HG03175 (cell line): ENCODE results near the gene EEA1.
"Not testable (repeated sequence)": the region's sequence is repeated elsewhere in the genome, so short reads cannot be mapped to it uniquely, and the experiment has no call there.

Experiments used
- ATAC-seq: cut with Tn5 transposase; IDR thresholded peaks from one replicate; pipeline ENCODE4 v1.9.1; 2021; ENCODE audit warnings: mild to moderate bottlenecking, moderate library complexity; ENCODE audit not compliant: unreplicated experiment

The EEA1 gene

DNA sequence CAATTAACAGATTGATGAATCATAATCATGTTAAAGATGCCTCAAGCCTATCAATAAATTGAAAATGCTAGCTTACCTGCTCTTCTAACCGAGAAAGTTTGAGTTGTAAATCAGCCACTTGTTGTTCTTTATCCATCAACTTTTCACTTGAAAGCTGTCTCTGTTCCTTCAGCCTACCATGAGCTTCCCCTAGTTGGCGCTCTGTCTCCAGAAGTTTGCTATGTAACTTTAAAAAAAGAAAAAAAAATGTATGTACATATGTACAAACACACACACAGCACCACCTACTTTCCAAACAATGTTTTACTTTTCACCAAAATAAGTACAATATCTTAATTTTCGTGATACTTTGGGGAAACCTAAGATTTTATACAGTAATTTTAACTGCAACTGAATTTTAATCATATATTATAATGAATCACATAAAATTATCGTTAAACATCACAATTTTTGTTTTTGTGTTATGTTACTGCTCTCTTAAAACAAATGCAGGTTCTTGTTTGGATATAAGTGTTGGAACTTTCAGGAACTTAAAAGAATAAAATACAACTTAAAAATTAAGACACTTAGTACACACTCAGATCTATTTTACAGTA is 101.2 kb downstream of the EEA1 start:
- no peak for ATAC-seq

DNA sequence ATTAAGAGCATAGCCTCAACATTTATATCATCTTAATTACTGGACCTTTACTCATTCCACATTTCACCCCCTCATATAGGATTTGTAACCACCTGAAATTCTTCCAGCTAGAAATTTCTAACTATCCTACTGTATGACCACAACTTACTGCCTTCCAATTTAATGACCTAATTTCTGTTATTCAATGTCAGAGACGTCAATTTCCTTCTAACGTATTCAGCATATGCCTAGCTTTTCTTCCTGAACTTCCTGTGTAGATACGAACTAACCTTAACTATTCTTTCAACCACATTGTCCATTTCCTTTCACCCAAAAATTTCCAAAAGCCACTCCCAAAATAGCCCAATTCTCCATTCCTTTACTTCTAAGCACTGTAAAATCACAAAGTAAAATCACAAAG is 108.0 kb downstream of the EEA1 start:
- ATAC-seq = no peak

DNA sequence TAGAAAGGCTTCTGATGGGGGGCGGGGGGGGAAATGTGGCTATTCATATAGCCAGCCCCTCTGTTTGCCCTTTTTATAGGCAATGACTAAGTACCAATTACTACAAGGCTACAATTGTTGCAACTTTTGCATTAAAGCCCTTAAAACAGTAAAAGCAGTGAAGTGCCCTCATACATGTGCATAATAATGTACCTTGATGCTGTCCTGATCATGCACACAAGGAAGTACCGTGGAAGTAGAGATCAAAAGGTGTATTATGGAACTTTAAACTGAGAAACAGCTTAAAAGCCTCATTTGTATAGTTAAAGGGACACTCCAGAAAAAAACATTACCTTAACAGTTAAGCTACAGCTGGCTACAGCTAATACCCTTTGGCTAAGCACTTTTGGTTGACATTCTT is 114.5 kb downstream of the EEA1 start:
- no peak for ATAC-seq

DNA sequence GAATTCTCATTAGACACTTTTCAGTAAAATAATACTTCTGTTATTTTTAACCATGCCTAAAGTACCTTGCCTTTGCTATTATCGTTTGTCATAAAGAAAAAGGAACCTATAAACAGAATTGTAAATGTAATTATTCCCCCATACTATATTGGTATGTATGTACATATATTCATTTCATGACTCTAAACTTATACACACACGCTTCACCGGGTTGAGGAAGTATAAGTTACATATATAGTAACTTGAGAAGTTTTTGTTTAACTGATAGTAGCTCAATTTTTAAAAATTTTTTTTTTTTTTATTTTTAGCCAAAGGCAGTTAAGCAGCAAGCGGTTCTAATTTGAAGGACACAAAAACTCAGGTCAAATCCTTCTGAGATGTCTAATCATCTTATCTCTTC is 118.7 kb downstream of the EEA1 start:
- peak; percentile 82 for ATAC-seq

DNA sequence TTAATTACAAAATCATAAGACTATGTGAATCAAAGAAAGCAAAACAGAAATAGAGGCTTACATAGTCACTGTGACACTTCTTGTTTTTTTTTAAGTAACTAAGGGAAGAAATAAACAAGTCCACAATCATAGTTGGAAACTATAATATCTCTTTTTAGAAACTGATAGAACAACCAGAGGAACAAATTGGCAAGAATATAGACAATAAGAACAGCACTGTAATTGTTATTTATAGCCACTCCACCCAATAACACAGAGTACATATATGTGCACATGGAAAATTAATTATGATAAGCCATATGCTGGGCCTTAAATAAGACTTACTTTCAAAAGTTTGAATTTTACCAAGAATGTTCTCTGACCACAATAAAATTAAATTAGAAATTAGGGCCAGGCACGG is 125.2 kb downstream of the EEA1 start:
- no peak for ATAC-seq

DNA sequence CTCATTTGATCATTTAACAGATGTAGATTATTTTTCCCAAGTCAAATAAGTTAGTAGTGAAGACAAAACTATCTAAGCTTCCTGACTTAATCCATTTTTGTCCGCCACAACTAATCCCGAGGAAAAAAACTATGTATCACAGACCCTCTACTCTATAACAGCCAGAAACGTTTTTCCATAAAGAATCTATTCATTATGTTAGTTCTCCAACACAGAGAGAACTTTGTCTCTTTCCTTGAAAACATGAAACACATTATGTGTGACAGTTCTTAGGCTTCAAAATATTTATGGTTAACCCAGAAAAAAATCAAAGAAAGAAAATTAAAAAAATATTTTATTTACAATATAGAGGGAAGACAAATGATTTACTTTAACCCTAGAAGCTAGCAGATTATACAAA is 126.2 kb downstream of the EEA1 start:
- no peak for ATAC-seq

DNA sequence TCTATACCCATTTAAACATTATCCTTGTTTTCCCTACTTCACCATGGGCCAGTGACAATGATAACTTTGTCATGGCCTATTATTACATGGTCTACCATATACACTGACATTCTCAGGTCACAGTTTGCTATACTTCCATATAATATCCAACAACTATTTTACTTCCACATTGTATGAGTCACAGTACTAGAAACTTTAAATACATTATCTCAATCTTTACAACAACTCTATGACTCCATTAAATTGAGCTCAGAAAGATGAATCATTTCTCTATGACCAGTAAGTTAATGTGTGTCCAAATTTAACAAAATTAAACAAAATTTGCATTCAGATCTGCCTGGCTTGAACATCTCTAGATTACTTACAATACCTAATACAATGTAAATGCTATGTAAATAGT is 132.4 kb downstream of the EEA1 start:
- no peak for ATAC-seq

DNA sequence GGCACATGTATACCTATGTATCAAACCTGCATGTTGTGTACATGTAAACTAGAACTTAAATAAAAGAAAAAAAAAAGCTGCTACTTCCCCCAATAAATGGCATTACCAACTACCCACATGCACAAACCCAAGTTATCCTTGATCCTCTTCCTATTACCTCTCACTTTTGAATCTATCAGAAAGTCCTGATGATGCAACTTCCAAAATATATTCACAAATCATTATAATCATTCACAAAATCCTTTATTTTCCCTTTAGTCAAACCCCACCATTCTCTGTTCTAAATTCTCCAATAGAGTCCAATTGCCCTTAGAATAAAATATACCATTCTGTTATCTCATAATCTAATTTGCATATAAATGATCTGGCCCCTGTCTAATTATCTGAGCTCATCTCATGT is 134.3 kb downstream of the EEA1 start:
- ATAC-seq = no peak

DNA sequence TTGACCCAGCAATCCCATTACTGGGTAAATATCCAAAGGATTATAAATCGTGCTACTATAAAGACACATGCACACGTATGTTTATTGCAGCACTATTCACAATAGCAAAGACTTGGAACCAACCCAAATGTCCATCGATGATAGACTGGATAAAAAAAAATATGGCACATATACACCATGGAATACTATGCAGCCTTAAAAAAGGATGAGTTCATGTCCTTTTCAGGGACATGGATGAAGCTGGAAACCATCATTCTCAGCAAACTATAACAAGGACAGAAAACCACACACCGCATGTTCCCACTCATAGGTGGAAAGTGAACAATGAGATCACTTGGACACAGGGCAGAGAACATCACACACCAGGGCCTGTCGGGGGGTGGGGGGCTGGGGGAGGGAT is 134.7 kb downstream of the EEA1 start:
- ATAC-seq = not testable (repeated sequence)

DNA sequence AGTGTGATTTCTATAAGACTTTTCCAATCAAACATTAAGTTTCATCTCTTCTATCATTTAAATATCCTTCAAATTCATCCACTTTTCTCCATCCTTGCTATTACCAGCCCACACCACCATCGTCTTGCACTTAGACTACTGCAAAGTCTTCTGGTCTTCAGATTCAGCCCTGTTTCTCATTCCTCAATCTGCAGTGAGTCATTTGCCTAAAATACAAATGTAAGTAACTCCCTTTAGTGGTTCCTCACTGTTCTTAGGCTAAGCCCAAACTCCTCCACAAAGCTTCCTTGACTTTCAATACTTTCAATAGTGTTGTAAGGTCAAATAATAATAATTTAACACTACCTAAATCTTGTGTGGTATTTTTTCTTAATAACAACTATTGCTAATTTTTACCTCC is 143.1 kb downstream of the EEA1 start:
- ATAC-seq = no peak

DNA sequence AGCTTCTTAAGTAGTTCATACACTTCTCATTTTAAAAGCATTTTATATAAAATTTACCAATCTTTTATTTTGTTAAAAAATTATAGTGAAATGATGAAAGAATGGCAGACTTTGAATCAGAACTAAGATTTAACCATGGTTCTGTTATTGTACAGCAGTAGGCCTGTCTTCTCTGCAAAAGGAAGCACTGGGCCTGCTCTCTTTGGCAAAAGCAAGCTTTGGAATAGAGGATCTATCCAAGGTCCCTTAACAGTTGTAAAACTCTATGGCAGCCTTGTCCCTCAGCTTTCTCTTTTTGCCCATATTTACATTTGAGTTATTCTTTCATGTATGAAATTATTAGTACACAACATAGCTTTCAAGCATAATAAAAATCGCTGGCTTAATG is 143.5 kb downstream of the EEA1 start:
- ATAC-seq = no peak

DNA sequence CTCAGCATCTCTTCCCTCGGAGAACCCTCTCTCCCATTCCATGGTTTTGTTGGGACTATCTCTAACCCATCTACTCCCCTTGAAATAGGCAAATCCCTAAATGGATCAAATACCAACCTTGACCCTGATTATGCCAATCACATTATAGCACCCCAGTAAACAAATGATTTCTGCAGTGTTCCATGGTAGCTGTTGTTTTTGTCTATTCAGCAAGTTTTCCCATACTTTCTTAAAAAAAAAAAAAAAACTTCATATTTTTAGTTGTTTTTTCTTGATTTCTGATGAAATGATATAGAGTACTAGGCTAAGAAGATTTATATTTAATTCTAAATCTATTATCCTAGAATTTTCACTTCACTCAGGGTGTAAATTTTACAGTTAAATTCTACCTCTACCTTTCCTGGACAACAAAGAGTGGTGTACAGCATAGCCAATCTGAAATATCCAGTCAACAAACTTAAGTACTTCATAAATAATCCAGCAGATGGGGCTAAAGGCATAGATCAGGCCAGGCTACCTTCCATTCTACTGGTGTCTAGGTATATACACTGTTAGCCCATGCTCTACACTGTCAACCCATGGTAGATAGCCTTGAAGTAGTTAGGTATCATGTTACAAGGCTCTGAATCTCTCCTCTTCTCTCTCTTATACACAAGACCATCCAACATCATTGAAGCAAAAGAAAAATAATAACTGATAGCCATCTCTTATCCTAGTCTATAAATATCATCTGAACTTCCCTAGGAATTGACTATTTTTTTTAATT is 144.1 kb downstream of the EEA1 start:
- ATAC-seq = peak; percentile 97

DNA sequence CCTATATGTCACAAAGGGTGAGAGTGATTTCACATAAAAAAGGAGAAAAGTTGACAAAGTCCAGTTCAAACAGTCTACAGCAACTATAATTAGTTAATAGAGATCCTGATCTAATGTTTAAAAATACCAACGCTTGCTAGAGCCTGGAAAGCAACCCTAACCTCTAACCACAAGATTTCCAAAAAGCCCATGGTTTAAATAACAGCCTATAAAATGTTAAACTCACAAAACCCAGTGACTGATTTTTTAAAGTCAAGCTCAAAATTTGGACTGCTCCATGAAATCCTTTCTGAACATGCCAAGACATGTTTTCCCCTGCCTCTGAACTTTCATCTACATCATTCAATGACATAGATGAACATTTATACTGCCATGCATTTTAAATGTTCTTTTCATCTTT is 144.7 kb downstream of the EEA1 start:
- ATAC-seq = no peak

DNA sequence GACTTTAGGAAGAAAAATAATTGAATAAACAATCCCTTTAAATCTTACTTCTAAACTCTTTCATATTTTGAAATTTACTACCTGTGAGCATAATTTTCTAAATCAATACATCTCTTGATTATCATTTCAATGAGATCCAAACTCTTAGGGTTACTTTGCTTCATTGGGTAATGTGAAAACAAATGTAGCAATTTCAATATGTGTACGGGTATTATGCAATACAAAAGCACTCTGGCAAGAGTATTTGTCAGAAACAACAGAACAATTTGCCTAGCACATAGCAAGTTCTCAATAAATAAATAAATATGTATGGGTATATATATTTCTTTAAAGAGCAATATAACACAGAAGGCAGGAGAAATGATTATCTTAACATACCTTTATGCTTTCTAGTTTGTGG is 149.2 kb downstream of the EEA1 start:
- ATAC-seq = no peak

DNA sequence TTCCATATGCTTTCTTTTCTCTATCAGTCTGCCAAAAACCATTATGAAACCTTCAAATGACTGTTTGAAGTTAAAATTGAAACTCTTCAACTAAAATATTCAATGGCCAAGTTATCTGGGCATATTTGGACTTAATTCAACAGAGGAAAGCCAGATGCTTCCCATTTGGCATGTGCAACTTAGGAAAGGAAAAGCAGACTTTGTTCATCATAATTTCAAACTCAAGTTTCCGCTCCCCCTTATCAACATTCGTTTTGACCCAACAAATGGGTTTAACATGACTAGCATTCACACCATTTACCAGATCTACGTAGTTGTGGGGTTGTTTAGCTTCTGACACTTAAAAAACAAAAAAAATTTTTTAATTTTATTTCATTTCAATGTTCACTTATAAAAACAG is 150.6 kb downstream of the EEA1 start:
- ATAC-seq = no peak

DNA sequence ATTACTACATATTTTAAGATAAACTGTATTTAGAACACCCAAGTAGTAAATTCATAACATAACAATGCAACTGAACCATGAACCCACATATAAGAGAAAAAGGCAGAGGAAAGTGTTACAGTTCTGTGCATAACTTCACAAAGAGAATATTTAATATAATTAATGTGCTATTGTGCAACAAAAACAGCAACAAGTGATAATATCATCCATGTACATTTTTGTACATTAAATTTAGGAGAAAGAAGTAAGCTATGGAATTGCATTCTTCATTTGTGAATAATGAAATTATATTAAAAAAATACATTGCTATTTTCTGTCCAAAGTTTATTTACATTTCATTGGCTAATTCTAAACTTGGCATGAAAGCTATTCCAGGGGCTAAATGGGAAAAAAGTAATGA is 153.7 kb downstream of the EEA1 start:
- no peak for ATAC-seq

DNA sequence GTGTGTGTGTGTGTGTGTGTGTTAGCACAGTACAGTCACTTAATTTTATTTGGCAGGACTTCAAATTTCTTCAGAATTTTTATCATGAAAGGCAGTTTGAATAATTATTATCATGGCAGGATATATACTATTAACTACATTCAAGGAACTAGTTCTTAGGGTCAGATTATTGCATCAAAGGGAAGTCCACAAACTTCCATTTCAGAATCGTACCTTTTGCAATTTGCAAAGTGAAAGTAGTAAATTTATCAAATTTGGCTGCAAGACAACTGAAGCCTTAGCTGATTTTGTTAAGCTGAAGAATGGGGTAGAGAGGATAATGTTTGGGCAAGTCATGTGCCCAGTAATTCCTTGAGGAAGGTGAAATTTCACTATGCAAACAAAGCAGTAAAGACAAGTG is 158.1 kb downstream of the EEA1 start:
- no peak for ATAC-seq

DNA sequence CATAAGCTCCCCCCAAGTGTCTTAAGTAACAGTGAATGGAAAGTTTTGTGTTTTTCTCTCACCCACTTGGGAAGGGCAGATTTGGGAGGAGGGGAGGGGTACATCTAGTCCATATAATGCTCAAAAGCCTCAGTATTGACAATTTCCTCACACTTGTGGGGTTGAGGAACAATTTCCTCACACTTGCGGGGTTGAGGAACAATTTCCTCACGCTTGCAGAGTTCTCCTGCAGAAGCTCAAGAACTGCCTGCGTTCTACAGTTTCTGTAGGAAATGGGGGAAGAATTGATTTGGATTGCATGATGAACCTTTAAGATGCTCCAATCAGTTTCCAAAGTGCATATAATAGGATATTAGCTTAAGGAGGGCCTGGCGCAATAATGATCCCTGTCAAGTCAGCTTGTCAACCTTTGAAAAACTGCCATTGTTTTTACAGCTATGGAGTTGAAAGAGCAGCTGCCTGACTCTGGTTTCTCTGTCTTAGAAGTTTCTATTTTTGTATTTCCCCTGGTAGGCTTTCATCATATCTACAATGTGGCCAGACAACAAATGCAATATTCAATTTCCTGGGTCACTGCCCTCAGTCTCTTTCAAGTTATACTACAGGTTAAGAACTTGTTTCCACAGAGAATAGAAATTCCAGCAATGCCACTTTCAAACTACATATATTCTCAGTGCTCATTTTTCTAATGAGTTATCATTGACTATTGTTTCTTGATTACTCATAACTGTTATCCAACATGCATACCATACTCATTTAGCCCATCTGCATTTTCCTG is 159.8 kb downstream of the EEA1 start:
- peak; percentile 63 for ATAC-seq

DNA sequence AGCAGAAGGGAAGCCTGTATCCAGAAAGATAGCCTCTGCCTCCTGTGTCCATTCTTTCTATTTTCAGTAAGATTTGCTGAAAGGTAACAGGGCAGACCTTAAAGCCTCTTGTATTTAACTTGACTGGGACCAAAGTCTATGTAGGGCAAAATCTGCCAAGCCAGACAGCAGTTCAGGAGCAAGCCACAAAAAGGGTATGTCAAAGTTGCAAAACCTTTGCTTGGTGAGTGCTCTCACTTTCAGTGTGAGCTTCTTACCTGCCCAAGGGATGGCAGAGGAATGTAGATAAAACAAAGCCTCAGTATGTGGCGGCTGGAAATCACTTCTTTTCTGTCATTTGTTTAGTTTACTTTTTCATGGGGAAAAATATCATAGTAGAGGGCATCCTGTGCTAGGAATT is 163.2 kb downstream of the EEA1 start:
- ATAC-seq = no peak

DNA sequence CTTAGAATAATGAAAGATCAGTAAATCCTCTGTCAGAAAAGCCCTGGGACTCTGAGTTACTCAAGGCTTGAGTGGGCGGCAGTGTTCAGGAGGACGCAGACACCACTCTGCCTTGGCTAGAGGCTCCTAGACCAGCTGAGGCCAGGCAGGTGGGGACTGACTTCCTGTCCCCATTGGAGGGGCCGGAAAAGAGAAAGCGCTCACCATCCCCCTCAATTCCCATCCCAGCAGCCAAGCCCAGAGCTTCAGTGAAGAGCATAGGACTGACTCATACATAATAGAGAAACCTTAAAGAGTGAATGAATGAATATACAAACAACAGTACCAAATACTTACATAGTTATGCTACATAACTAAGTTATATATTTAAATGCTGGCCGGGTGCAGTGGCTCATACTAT is 164.3 kb downstream of the EEA1 start:
- no peak for ATAC-seq

DNA sequence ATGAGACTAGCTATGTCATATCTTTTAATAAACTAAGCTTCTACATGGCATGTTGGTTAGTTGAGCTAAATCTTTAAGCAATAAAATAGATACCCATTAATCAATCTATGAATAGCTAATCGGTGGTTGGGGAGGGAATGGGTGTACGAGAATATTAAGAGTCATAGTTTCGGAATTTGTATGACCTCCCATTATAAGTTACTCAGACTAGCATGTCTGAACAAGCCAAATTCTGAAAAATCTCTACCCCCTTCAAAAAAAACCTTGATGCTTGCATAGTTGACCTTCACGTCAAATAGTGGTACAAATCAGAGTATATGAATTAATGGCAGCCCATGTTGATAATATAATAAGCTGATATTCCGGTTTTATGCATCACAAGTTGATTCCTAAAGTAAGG is 166.3 kb downstream of the EEA1 start:
- no peak for ATAC-seq

DNA sequence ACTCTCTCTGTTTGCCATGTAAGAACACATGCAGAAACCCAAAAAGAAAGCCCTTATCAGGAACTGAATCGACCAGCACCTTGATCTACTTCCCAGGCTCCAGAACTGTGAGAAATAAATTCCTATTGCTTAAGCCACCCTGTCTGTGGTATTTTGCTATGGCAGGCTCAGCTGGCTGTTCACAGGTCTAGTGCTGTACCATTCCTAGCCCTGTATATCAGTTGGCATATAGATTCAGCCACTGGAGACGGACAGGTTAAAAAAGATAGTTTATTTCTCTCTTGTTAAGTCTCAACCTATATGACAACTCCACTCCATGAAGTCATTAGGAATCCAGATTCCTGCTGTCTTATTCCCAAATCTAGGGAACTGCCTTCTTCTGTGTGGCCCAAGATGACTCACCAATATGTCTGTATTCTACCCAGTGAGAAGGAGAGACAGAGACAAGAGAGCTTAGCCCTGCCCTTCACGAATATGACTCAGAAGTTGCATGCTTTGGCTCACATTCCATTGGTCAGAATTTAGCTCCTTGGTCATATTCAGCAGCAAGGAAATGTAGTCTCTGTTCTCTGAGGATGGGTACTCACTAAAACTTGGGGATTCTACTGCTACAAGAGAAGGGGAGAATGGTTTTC is 169.3 kb downstream of the EEA1 start:
- ATAC-seq = no peak
